Aorta (tissue), 5 donors: ENCODE data around the gene GPATCH8. TPM values are rescaled to one million over a fixed set of nuclear protein-coding genes. Genes with fewer than 3 reads are reported as not detected.
A peak's percentile ranks its signal among the peaks of the same experiment; 100 is the strongest.
"Not testable (repeated sequence)": the region's sequence is repeated elsewhere in the genome, so short reads cannot be mapped to it uniquely, and the experiment has no call there.

ENCODE experiments used
- ATAC-seq: fragments of 200-7000 bp; cut with Tn5 transposase; one replicate; pipeline ENCODE4 v1.9.1; 2022; ENCODE audit warnings: moderate library complexity; ENCODE audit not compliant: low FRiP score
- DNase-seq, 2 donors: peaks; one replicate each; pipeline ENCODE4 v3.0.0-alpha.2; 2020
- H3K27ac ChIP-seq, 2 donors: one replicate each; pipeline ENCODE4 v1.5.1; 2013; ENCODE audit warnings: low read length in 2 of 2, mild to moderate bottlenecking in 2 of 2, moderate library complexity in 2 of 2, control low read depth in 1 of 2, inconsistent platforms in 1 of 2, low read depth in 1 of 2
- H3K27me3 ChIP-seq, 2 donors: one replicate each; pipeline ENCODE4 v1.6.1; 2013; ENCODE audit warnings: control low read depth in 1 of 2, low read length in 1 of 2, mild to moderate bottlenecking in 1 of 2, moderate library complexity in 1 of 2; ENCODE audit not compliant: insufficient read depth in 2 of 2, control insufficient read depth in 1 of 2
- H3K36me3 ChIP-seq, 2 donors: one replicate each; pipeline ENCODE4 v1.6.1; 2013; ENCODE audit warnings: control low read depth in 1 of 2, low read length in 1 of 2, mild to moderate bottlenecking in 1 of 2; ENCODE audit not compliant: insufficient read depth in 2 of 2, control insufficient read depth in 1 of 2
- H3K4me1 ChIP-seq, 2 donors: one replicate each; pipeline ENCODE4 v1.6.1; 2013; ENCODE audit warnings: low read length in 2 of 2, control low read depth in 1 of 2, mild to moderate bottlenecking in 1 of 2, moderate library complexity in 1 of 2; ENCODE audit not compliant: insufficient read depth in 2 of 2, control insufficient read depth in 1 of 2
- H3K4me3 ChIP-seq, 2 donors: one replicate each; pipeline ENCODE4 v1.5.1; 2013; ENCODE audit warnings: low read length in 2 of 2, control low read depth in 1 of 2, mild to moderate bottlenecking in 1 of 2
- H3K9me3 ChIP-seq: one replicate; pipeline ENCODE4 v1.6.1; 2013; ENCODE audit warnings: mild to moderate bottlenecking, low read length; ENCODE audit not compliant: control insufficient read depth
- WGBS, 2 donors: extraction: QIAGEN DNeasy Blood & Tissue Kit; methylation state at CpG; one replicate each; pipeline ENCODE4 v1.1.7; 2013; 5-methylcytosine and 5-hydroxymethylcytosine counted together
- intact Hi-C, 2 donors: fragments of 100-400 bp; cut with DNase I; formaldehyde crosslinking; loops; one replicate each; pipeline versions ENCODE4 v1.14.2 to v1.15.0; 2022
- polyA plus RNA-seq, 2 donors: library from polyadenylated mRNA; stranded (reverse); fragments of 200-250 nt; gene quantifications; one replicate each; pipeline ENCODE4 v1.2.3, GENCODE V29; 2013
- total RNA-seq, 2 donors: library from RNA; stranded (reverse); fragmentation: NEBNext Ultra II Directional; extraction: Animal tissue kit (Norgen Biotek cat#: 25700); gene quantifications; one replicate each; pipeline ENCODE4 v1.2.1, GENCODE V29; 2021
- donor health status: healthy with polysubstance abuse.
- donor health status: Bipolar disorder and iron deficiency.
- donor health status: DM: no; HTN: no; CAD: no.
- donor health status: DM: no; HTN: no; CAD: no.
- donor health status: DM: yes; HTN: yes; CAD: no.

GPATCH8 gene
- total and polyA plus RNA-seq, 4 donors, result 4.9 to 56.5 (median 27.3) TPM

GRCh38 chr17:44374306-44375195 is 128.7 kb downstream of the GPATCH8 start:
- Histone ChIP-seq H3K4me1 (no peaks in the 10 kb centered on the region), H3K27me3 (no peaks in the 10 kb centered on the region), H3K4me3 (no peak overlapping the region), H3K9me3 (no peaks in the 10 kb centered on the region), H3K36me3 (no peaks in the 10 kb centered on the region), H3K27ac (no peak overlapping the region)
- ATAC-seq (peak; percentile 15), DNase-seq (peak in 1 of 2 donors; percentile 57)
- WGBS, 2 donors, result 51 to 52% methylated on average over 31 of the region's 31 CpGs
- intact Hi-C loops, result no loop called here

DNA sequence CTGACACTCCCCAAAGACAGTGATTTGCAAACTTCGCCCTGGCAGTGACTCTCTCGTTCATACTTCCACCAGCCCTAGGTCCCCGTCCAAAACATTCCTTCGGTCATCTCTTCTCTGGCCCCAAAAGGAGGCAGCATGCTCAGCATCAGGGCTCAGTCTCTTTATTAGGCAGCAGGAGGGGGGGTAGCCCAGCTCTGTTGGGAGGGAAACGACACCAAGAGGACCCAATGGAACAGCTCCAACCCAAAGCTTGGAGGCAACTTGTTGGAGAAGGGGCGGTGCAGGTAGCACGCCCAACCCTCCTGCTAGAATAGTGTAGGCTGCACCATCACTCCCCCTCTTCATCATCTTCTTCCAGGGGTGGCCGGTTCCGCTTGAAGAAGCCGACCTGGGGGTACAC is 131.2 kb downstream of the GPATCH8 start:
- no peaks in the 10 kb centered on the region for H3K9me3 ChIP-seq
- 63 to 65% methylated on average over 10 of the region's 10 CpGs for WGBS, 2 donors
- DNase-seq, result no peak
- no peaks in the 10 kb centered on the region for H3K4me1 ChIP-seq
- no peaks in the 10 kb centered on the region for H3K27me3 ChIP-seq
- ATAC-seq, result no peak
- no peak overlapping the region for H3K4me3 ChIP-seq
- intact Hi-C loops, result no loop called here
- no peaks in the 10 kb centered on the region for H3K36me3 ChIP-seq
- H3K27ac ChIP-seq, result no peak overlapping the region

DNA sequence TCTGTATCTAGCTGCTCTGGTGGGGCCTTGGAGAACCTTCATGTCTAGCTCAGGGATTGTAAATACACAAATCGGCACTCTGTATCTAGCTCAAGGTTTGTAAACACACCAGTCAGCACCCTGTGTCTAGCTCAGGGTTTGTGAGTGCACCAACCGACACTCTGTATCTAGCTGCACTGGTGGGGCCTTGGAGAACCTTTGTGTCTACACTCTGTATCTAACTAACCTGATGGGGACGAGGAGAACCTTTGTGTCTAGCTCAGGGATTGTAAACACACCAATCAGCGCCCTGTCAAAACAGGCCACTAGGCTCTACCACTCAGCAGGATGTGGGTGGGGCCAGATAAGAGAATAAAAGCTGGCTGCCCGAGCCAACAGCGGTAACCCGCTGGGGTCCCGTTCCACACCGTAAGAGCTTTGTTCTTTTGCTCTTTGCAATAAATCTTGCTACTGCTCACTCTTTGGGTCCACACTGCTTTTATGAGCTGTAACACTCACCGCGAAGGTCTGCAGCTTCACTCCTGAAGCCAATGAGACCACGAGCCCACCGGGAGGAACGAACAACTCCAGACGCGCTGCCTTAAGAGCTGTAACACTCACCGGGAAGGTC is 133.7 kb downstream of the GPATCH8 start:
- intact Hi-C loops, H3K27me3 ChIP-seq: not testable (repeated sequence)

DNA sequence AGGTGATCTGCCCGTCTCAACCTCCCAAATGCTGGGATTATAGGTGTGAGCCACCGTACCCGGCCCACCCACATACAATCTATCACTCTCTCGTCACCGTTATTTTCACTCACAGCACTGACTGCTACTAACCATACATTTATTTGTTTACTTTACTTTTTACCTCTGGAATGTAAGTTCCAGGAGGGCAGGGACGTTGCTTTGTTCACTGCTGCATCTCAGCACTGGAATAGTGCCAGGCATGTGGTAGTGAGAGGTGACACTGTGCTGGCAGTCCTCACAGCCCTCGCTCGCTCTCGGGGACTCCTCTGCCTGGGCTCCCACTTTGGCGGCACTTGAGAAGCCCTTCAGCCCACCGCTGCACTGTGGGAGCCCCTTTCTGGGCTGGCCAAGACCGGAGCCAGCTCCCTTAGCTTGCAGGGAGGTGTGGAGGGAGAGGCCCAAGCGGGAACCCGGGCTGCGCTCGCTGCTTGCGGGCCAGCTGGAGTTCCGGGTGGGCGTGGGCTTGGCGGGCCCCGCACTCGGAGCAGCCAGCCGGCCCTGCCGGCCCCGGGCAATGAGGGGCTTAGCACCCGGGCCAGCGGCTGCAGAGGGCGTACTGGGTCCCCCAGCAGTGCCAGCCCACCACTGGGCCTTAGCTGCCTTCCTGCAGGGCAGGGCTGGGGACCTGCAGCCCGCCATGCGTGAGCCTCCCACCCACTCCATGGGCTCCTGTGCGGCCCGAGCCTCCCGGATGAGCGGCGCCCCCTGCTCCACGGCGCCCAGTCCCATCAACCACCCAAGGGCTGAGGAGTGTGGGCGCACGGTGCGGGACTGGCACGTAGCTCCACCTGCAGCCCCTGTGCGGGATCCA is 134.6 kb downstream of the GPATCH8 start:
- H3K27ac ChIP-seq, H3K4me1 ChIP-seq, DNase-seq, intact Hi-C loops, H3K4me3 ChIP-seq, H3K36me3 ChIP-seq, H3K9me3 ChIP-seq, H3K27me3 ChIP-seq, ATAC-seq: not testable (repeated sequence)
- WGBS, 2 donors, result 89 to 91% methylated on average over 38 to 42 of the region's 42 CpGs

More for the DNA sequence above, 133.7 kb downstream of the GPATCH8 start:
- H3K4me1 ChIP-seq, H3K4me3 ChIP-seq, DNase-seq, ATAC-seq, H3K27ac ChIP-seq, H3K9me3 ChIP-seq, H3K36me3 ChIP-seq: not testable (repeated sequence)
- 61 to 62% methylated on average over 17 of the region's 17 CpGs for WGBS, 2 donors

GRCh38 chr17:44367231-44367979 is 135.8 kb downstream of the GPATCH8 start:
- H3K9me3 ChIP-seq, result no peaks in the 10 kb centered on the region
- no peaks in the 10 kb centered on the region for H3K4me1 ChIP-seq
- H3K27ac ChIP-seq, result no peak overlapping the region
- ATAC-seq (no peak), DNase-seq (peak in 1 of 2 donors; percentile 18)
- no peaks in the 10 kb centered on the region for H3K36me3 ChIP-seq
- H3K4me3 ChIP-seq, result no peak overlapping the region
- no peaks in the 10 kb centered on the region for H3K27me3 ChIP-seq
- intact Hi-C loops, result no loop called here
- WGBS, 2 donors, result 50 to 51% methylated on average over 7 of the region's 7 CpGs

- H3K4me3 ChIP-seq, H3K36me3 ChIP-seq, H3K27ac ChIP-seq, H3K4me1 ChIP-seq, ATAC-seq, H3K9me3 ChIP-seq, DNase-seq, intact Hi-C loops, H3K27me3 ChIP-seq: not testable (repeated sequence)
- WGBS, 2 donors, result 88 to 90% methylated on average over 5 of the region's 5 CpGs
Measured at GRCh38 chr17:44365051-44365450, 138.2 kb downstream of the GPATCH8 start.

DNA sequence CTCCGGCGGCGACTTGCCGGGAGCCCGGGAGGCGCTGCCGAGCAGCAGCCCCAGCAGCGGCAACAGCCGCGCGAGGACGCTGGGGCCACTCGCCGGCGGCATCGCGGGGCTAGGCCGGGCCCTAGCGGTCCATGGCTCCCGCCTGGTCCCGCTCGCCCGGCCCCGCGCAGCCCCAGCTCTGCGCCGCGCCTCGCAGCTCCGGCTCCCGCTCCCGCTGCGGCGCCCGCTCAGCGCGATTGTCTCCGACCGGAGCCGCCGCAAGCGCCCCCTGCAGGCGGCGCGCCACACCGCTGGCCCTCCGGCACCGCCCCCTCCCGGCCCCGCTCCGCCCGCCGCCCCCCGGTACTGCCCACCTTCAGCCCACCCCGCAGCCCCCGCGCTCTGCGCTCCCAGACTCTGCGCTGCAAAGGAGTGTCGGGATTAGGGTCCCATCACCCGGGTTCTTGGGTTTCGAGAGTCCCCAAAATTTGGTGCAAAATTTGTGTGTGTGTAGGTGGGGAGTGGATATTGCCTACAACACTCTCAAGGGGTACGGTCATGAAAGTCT is 139.5 kb downstream of the GPATCH8 start, which contains the start of gene FAM171A2:
TSS of gene FAM171A2 (minus strand) at position 241 of the 547 bp plus-strand sequence. CDS start at position 102, 139 bp downstream.
- Histone ChIP-seq H3K4me3 (peak within 1 kb of the TSS; percentile 36 to 57), H3K4me1 (no peaks in the 10 kb centered on the region), H3K36me3 (no peaks in the 10 kb centered on the region), H3K27me3 (no peaks in the 10 kb centered on the region), H3K9me3 (no peaks in the 10 kb centered on the region), H3K27ac (no peak within 1 kb of the TSS)
- intact Hi-C loops, result no loop called here
- WGBS, 2 donors, result 1% methylated on average over 45 to 63 of the region's 63 CpGs
- ATAC-seq (peak; percentile 87), DNase-seq (peak; percentile 68 to 89)
